Liver (tissue), 3 donors: ENCODE measurements around the gene TPCN1.

Experiments
- GABPA ChIP-seq, 2 donors: IDR thresholded peaks in 1 of 2; conservative IDR thresholded peaks in 1 of 2; 2 replicates each; pipeline ENCODE4 v1.6.1; 2016; ENCODE audit warnings: antibody characterized with exemption in 2 of 2, mild to moderate bottlenecking in 1 of 2, moderate library complexity in 1 of 2
- JUND ChIP-seq, 2 donors: IDR thresholded peaks; 2 replicates each; pipeline ENCODE4 v1.6.1; 2016; ENCODE audit warnings: antibody characterized with exemption in 2 of 2
- TF ChIP-seq, protein P1 (sequence below): fragments of 150-350 bp; IDR thresholded peaks from 2 replicates; pipeline ENCODE4 v1.5.1; 2017; ENCODE audit warnings: improper control_type of control experiment, low read depth, low read length; ENCODE audit not compliant: missing input control
- donor health status: healthy.
- donor health status: healthy.

DNA sequence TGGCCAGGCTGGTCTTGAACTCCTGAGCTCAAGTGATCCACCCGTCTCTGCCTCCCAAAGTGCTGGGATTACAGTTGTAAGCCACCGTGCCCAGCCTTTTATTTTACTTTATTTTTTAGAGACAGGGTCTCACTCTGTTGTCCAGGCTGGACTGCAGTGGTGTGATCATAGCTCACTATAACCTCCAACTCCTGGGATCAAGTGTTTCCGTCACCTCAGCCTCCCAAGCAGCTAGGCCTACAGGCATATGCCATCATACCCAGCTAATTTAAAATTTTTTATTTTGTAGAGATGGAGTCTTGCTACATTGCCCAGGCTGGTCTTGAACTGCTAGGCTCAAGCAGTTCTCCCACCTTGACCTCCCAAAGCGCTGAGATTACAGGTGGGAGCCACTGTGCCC is 3.7 kb downstream of the TPCN1 start:
- TF ChIP-seq, protein P1, sequence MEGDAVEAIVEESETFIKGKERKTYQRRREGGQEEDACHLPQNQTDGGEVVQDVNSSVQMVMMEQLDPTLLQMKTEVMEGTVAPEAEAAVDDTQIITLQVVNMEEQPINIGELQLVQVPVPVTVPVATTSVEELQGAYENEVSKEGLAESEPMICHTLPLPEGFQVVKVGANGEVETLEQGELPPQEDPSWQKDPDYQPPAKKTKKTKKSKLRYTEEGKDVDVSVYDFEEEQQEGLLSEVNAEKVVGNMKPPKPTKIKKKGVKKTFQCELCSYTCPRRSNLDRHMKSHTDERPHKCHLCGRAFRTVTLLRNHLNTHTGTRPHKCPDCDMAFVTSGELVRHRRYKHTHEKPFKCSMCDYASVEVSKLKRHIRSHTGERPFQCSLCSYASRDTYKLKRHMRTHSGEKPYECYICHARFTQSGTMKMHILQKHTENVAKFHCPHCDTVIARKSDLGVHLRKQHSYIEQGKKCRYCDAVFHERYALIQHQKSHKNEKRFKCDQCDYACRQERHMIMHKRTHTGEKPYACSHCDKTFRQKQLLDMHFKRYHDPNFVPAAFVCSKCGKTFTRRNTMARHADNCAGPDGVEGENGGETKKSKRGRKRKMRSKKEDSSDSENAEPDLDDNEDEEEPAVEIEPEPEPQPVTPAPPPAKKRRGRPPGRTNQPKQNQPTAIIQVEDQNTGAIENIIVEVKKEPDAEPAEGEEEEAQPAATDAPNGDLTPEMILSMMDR: no peak
- TF ChIP-seq GABPA (IDR thresholded peaks at IDR 0.05 in 1 of 2, conservative IDR thresholded peaks at IDR 0.05 in 1 of 2) (no peak), JUND (IDR thresholded peaks at IDR 0.05) (no peak)
